T-helper 1 cell (primary cell): ENCODE results near the gene MAPKAPK3.

Experiments used
- DNase-seq, 5 donors: peaks; one replicate each; pipeline ENCODE4 v3.0.0-alpha.2; 2012 to 2020

Gene MAPKAPK3

GRCh38 chr3:50609071-50609762, 7.7 kb upstream of the MAPKAPK3 start:
- DNase-seq = no peak

- DNase-seq = no peak
Observed at GRCh38 chr3:50609763-50610085, 7.2 kb upstream of the MAPKAPK3 start.

- no peak for DNase-seq
Observed at GRCh38 chr3:50610181-50610971, 6.6 kb upstream of the MAPKAPK3 start.

- DNase-seq = no peak
Observed at GRCh38 chr3:50610992-50611463, 5.9 kb upstream of the MAPKAPK3 start.

- peak; percentile 87 to 100 (median 91) for DNase-seq
Observed at GRCh38 chr3:50611464-50612233, 5.3 kb upstream of the MAPKAPK3 start, which contains the start of gene CISH. Gene CISH (minus strand): TSS chr3:50611774. CDS start chr3:50611650, 124 bp downstream.

- no peak for DNase-seq
Observed at GRCh38 chr3:50612234-50612882, 4.6 kb upstream of the MAPKAPK3 start.

GRCh38 chr3:50612970-50613846, 3.7 kb upstream of the MAPKAPK3 start:
- DNase-seq = no peak

GRCh38 chr3:50615190-50615589, 1.8 kb upstream of the MAPKAPK3 start:
- DNase-seq = no peak

GRCh38 chr3:50616003-50616769, 765 bp upstream of the MAPKAPK3 start:
- peak; percentile 69 to 84 (median 76) for DNase-seq

GRCh38 chr3:50616770-50617095, 218 bp upstream of the MAPKAPK3 start:
- DNase-seq = peak; percentile 88 to 95 (median 92)

GRCh38 chr3:50617911-50618481, 1.0 kb downstream of the MAPKAPK3 start:
- DNase-seq = peak in 1 of 5 donors; percentile 57

- peak in 1 of 5 donors; percentile 67 for DNase-seq
Observed at GRCh38 chr3:50620420-50620819, 3.5 kb downstream of the MAPKAPK3 start.

GRCh38 chr3:50620820-50621219, 3.9 kb downstream of the MAPKAPK3 start:
- DNase-seq = no peak

GRCh38 chr3:50622881-50623280, 5.9 kb downstream of the MAPKAPK3 start:
- DNase-seq = no peak

- peak in 1 of 5 donors; percentile 86 for DNase-seq
Observed at GRCh38 chr3:50623840-50624474, 7.0 kb downstream of the MAPKAPK3 start.

- DNase-seq = no peak
Observed at GRCh38 chr3:50624634-50625033, 7.7 kb downstream of the MAPKAPK3 start.

GRCh38 chr3:50625231-50626182, 8.6 kb downstream of the MAPKAPK3 start:
- no peak for DNase-seq

GRCh38 chr3:50626401-50626800, 9.4 kb downstream of the MAPKAPK3 start:
- no peak for DNase-seq
